D341Med (cell line): ENCODE data around the gene PROZ.

Source experiments
- DNase-seq: peaks from one replicate; pipeline ENCODE4 v3.0.0; 2012; ENCODE audit warnings: low spot score

Gene PROZ

GRCh38 chr13:113178896-113179167 lies 20.4 kb downstream of the PROZ start:
- no peak for DNase-seq

DNA sequence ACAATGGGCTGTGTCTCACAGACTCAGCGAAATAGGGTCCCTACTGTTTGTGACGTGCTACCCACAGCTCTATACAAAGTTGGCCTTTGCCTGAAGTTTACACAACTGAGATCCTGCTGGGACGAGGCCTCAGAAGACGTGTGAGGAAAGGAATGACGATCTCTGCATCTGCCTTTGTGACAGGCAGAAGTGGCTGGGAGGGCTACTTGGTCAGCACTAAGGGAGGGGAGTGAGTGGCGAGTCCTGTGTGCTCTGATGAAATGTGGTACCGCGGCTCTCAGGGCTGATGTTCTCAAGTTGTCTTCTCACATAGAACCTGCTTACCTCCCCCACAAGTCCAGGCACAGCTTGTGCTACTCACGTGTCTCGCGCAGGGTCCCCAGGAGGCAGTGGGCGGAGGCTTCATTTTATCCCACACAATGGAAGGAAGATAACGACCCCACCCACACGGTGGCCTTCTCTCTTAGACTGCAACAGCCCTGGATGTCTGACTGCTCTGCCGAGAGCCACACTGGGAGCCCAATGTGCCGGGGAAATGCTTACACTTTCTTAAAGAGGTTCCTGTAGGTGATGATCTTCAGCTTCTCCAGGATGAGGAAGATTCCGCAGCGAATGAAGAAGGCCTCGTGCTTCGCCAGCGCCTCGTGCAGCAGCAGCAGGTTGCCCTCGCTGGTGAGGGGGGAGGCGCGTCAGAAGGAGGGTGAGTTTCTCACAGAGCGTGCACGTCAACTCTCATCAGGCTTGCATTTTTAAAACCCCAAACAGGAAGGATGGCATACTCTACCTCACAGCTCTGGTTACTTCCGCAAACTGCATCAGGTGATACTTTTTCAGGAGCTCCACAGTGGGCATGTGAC lies 21.2 kb downstream of the PROZ start:
- no peak for DNase-seq

DNA sequence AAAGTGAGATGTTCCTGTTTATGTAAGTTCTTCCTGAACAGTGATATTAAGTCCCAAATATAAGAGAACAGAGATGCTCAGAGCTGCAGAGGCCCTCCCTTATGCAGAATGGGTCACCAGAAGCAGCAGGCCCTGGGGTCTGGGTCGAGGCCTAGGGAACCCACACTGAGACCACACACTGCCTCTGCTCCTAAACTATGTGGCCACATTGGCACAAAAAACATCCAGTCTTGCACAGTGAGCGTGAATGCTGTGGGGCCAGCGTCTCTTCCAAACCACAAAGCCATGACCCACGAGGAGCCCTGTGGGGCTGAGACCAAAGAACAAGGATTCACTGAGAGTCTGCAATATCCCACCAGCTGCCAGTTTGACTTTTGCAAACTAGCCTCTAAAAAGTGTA lies 23.6 kb downstream of the PROZ start:
- DNase-seq = no peak

- DNase-seq = no peak
Observed at GRCh38 chr13:113183450-113184129, 25.1 kb downstream of the PROZ start.

GRCh38 chr13:113184568-113185440 lies 26.4 kb downstream of the PROZ start:
- no peak for DNase-seq

DNA sequence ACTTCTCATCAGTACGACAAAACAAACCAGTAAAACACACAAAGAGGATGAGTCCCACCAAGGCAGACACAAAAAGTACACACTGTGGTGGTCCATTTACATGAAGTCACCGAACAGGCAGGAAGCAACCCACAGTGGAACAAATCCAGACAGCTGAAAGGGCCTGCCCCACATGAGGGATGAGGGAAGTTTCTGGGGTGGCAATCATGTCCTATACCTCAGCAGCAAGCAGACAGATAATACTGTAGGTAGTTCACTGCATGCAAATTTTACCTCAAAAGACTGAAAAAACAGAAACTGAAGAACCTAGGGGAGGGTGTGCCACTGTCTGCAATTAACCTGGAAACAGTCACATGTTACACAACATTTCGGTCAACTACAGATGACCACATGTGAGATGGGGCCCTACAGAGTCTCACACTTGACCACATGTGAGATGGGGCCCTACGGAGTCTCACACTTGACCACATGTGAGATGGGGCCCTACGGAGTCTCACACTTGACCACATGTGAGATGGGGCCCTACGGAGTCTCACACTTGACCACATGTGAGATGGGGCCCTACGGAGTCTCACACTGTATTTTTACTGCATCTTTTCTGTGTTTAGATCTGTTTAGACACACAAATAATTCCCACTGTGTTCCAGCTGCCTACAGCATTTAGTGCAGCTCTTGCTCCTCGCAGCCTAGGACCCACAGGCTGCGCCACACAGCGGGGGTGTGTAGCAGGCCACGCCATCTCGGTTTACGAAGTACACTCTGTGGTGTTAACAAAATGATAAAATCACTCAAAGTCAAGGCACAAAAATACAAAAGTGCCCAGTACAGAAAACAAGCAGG lies 27.8 kb downstream of the PROZ start:
- no peak for DNase-seq

DNA sequence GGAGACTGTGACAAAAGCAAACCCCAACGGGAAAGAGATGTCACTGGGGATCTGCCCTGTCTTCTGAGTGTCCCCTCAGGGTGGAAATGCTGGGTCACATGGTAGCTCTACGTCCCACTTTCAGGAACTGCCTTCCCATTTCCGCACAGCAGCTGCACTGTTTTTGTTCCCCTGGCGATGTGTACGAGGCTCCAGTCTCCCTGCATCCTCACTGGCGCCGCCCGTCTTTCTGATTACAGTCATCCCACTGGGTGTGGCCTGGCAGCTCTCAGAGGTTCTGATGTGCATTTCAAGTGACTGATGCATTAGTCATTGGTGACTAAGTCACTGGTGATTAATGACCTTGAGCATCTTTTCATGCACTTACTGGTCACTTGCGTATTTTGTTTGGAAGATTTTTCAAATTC lies 28.8 kb downstream of the PROZ start:
- no peak for DNase-seq

GRCh38 chr13:113187883-113188665 lies 29.6 kb downstream of the PROZ start:
- DNase-seq = no peak

GRCh38 chr13:113190181-113190580 lies 31.7 kb downstream of the PROZ start:
- DNase-seq = no peak

DNA sequence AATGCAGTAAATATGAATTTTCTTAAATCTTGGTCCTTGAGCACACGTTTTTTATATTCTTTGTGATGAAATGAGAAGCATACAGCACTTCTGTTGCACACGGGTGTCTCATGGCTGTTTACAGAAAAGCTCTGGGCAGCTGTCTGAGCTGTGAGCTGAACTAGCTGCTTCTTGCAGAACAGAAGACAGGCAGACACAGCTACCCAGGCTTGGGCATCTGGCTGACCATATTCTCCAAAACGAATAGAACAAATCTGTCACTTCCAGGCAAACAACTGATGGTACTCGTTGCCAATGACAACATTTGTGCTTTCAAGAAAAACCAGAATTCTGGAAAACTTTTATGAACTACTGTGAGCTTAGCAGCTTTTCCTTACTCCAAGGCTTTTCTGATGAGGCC lies 33.8 kb downstream of the PROZ start:
- DNase-seq = no peak

DNA sequence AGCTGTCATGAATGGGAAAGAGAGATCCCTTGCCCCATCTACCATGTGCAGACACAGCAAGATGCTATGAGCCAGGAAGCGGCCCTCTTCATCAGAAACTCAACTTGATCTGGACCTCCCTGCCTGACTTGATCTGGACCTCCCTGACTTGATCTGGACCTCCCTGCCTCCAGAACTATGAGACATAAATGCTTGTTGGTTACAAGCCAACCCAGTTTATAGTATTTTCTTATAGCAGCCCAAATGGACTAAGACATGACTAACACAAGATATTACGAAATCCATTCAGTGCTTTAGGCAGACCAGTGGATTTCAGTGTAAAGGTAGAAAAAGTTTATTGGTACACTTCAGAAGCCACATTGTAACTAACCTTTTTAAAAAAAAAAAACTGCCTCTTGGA lies 34.5 kb downstream of the PROZ start:
- no peak for DNase-seq

DNA sequence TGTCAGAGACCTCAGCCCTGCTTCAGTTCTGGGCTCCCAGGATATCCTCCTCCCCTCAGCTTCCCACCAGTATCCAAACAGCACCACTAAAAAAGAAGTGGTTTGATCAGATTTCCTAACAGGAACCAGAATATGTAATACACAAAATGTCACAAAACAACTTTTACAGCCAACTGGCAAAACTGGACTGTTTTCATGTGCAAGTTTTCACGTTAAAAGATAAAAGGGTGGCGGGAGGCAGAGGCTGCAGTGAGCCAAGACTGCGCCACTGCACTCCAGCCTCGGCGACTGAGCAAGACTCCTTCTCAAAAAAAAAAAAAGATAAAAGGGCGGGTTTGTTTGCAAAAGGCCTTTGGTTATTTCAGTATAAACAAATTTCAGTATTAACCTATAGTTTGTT lies 36.9 kb downstream of the PROZ start:
- no peak for DNase-seq

GRCh38 chr13:113196970-113197737 lies 38.7 kb downstream of the PROZ start:
- no peak for DNase-seq

GRCh38 chr13:113201815-113202214 lies 43.4 kb downstream of the PROZ start:
- no peak for DNase-seq

- DNase-seq = no peak
Observed at GRCh38 chr13:113202912-113203311, 44.5 kb downstream of the PROZ start.

DNA sequence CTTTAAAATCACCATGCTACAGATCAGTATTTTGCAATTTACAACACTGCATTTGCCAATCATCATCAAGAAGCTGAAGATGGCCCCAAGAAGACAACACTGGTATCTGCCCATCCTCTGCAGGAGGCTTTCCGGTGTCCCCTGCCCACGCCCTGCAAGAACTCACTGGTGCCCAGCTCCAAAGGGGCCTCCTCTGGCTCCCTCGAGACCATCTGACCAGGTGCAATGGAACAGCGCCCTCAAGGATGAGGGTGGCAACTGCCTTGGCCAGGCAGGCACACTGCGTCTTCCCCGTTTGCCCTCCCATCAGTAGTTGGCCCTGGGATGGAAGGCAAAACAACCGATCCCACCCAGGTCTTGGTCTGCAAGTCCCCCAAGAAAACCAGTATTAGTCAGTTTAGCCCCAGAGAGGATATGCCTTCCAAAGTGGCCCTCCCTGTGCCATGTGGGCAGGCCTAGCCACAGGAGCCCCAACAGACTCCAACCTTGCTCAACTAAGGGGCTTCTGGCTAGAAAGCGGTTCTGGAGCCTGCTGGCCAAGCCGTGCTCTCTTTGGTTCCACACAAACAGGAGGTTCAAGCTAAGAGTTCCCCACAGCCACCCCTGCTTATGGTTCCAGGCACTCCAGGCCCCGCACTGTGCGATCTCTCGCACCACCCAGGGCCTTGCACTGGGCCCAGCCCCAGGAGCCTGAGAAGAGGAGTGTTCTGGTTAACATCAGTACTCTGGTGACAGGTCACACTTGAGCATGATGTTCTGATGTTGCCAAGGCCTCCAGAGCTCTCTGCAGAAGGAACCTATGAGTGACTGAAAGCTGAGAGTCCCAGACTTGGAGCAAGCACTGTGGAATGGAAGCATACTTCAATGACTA lies 45.3 kb downstream of the PROZ start:
- DNase-seq = no peak

DNA sequence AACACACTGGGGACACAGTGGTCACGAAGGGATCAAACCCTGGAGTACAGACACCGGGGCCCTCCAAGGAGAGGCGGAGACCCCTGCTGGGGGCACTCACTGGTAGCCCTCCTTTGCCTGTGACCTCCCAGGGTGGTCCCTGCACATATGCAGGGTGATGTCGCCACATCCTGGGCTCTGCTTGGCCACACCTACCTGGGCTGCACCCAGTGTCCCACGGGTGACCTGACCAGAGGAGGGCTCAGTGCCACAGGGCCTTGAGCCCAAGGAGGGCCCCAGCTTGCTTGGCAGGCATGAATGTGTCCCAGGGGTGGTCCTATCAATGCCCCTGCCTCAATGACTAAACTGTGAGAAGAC lies 45.9 kb downstream of the PROZ start:
- DNase-seq = no peak

GRCh38 chr13:113205428-113205931 lies 47.0 kb downstream of the PROZ start:
- DNase-seq = no peak

- no peak for DNase-seq
Observed at GRCh38 chr13:113207460-113207859, 49.0 kb downstream of the PROZ start.
